DMS114 treated with DMSO at 0.1 percent for 48 hours (cell line): ENCODE results near the gene FLNC.

Experiments used
- DNase-seq: peaks from one replicate; lab custom pipeline; 2025; ENCODE audit not compliant: unreplicated experiment; lab: John Stamatoyannopoulos, UW

Gene FLNC

GRCh38 chr7:128801667-128802418 is 28.4 kb upstream of the FLNC start:
- DNase-seq, result no peak

DNA sequence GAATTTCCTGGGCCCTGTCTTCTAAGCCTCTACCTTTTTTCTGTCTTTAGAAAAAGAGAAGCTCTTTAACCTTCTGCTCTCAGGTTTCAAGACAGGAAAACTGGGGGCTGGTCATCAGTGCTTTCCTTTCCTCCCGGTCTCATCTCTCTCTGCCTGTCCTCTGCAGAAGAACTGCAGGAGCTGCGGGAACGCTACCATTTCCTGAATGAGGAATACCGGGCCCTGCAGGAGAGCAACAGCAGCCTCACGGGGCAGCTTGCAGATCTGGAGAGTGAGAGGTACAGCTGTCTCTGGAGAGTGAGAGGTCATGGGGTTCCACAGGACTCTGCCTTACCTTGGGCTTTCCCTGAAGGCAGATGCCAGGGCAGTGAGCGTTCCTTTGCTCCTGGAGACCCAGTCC is 25.7 kb upstream of the FLNC start:
- no peak for DNase-seq

DNA sequence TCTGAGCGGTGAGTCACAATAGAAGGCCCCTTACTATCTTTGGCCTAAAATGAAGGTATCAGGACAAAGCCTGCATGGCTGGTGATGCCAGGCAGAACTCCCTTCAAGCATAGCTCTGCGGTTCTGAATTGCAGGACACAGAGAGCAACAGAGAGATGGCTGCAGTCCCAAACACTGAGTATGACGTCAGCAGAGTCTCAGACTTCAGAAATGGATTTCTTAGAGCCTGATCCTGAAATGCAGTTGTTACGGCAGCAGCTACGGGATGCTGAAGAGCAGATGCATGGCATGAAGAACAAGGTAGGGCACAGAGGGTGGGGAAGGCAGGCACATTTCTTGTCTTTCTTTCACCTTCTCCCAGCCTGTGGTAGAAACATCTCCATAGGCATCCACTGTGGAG is 25.0 kb upstream of the FLNC start:
- no peak for DNase-seq

- no peak for DNase-seq
Observed at GRCh38 chr7:128807191-128807590, 23.0 kb upstream of the FLNC start.

DNA sequence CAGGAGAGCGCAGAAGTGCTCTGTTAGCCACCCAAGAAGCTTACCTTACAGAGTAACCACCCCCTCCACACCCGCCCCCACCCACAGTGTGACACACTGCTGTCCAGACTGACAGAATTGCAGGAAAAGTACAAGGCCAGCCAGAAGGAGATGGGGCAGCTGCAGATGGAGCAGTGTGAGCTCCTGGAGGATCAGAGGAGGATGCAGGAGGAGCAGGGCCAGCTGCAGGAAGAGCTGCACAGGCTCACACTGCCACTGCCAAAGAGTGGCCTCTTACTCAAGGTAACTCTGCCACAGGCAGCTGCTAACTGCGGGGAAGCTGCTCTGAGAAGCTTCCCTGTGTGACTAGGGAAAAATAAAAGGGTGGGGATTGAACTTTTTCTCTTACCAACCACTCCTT is 20.8 kb upstream of the FLNC start:
- DNase-seq, result no peak

GRCh38 chr7:128810473-128810872 is 19.7 kb upstream of the FLNC start:
- DNase-seq, result no peak

DNA sequence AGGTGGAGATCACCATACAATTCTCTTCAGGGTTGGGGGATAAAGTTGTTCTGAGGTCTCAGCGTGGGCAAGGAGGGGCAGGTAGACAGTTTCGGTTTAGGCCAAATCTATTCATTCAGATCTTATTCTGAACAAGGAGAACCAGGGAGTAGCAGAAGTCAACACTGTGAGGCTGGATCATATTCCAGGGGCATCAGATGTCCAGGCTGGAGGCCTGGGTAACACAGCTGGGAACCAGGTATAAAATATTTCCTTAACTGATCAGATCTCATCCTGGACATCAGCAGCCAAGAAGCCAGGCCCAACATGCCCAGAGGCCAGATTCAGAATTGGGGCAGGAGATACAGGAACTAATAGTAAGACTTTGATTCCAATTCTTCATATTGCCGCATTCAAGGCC is 19.2 kb upstream of the FLNC start:
- no peak for DNase-seq

DNA sequence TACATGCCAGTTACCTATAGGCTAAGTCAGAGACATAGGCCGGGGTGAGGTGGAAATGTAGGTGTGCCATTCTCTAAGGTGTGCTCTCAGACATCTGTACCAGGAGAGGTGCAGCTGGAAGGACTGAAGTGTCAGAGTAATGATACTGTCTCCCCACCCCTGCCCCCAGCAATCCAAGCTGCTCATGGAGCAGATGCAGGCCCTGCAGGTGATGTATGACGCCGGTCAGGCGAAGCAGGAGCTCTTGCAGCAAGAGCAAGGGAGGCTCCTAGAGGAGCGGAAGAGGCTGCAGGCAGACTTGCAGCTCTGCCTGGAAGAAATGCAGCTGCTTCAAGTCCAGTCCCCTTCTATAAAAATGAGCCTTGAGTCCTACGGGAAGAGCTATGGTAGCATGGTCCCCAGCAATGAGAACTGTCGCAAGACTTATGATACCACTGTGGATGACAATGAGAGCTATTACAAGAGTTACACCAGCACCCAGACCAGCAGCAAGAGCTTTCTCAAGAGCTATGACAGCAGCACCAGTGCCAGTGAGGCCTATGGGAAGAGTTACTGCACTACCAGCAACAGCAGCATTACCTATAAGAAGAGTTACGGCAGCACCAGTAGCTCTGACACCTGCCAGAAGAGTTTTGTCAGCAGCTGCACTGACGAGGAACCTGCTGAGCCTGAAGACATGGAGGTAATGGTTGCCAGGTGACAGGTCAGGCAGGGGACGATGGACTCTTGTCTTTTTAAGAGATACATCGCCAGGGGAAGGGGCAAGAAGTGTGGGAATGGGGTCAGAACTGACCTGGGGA is 18.4 kb upstream of the FLNC start:
- DNase-seq, result no peak

DNA sequence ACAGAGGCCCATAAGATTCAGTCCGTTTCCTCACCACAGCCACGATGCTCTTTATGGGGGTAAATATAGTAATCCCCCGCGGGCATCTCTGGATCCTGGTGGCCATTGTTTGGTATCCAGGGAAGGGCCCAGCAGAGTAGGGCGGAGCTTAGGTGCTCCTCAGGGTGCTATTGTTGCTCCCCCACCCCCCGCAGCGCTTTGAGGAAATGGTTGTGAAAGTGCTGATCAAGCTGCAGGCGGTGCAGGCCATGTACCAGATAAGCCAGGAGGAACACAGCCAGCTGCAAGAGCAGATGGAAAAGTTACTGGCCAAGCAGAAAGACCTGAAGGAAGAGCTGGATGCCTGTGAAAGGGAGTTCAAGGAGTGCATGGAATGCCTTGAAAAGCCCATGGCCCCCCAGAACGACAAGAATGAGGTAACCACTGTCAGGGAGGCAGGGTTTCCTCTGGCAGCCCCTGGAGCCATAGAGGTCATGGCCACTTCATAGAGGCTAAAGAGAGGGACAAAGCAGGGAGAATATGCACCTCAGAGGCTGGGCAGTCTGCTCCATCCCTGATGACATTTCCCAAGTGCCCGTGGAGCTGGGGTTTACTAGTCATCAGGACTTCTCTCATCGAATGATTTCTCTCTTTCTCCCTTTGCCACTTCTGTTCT is 17.6 kb upstream of the FLNC start:
- DNase-seq, result no peak

GRCh38 chr7:128814499-128814898 is 15.7 kb upstream of the FLNC start:
- DNase-seq, result no peak

- DNase-seq, result no peak
Observed at GRCh38 chr7:128815289-128815942, 14.8 kb upstream of the FLNC start.

- no peak for DNase-seq
Observed at GRCh38 chr7:128818694-128819093, 11.5 kb upstream of the FLNC start.

- DNase-seq, result no peak
Observed at GRCh38 chr7:128821724-128822123, 8.5 kb upstream of the FLNC start.

DNA sequence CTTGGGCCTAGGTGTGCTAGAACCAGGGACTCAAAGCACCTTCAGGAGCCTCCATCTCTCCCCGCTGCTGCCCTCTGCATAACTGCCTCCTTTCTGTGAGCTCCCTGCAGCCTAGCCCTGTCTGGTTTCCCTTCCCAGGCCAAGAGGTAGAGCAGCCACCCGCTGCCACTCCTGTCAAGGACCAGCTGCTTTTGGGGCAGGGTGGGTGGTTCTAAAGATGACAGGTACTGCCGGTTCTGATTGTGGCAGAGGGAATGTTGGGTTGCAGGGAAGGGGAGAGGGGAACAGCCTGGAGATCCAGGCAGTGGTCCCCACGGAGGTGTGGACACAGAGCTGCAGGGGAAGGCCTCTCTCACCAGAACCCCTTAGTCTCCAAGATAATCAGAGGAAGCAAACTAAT is 3.7 kb upstream of the FLNC start:
- DNase-seq, result no peak

DNA sequence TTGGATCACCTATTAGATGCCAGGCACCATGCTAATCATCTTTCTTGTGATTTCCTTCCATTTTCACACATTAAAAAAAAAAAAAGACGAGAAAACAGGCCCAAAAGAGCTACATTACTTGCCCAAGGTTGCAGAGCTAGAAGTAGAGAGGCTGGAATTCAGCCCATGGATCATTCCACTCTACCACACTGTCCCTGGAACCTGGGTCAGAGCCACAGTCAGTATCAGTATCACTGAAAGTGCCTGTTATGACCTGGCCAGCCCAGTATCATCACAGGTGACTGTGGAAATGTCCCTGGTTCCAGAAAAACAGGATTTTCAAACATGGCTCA is 3.3 kb upstream of the FLNC start:
- DNase-seq, result no peak

DNA sequence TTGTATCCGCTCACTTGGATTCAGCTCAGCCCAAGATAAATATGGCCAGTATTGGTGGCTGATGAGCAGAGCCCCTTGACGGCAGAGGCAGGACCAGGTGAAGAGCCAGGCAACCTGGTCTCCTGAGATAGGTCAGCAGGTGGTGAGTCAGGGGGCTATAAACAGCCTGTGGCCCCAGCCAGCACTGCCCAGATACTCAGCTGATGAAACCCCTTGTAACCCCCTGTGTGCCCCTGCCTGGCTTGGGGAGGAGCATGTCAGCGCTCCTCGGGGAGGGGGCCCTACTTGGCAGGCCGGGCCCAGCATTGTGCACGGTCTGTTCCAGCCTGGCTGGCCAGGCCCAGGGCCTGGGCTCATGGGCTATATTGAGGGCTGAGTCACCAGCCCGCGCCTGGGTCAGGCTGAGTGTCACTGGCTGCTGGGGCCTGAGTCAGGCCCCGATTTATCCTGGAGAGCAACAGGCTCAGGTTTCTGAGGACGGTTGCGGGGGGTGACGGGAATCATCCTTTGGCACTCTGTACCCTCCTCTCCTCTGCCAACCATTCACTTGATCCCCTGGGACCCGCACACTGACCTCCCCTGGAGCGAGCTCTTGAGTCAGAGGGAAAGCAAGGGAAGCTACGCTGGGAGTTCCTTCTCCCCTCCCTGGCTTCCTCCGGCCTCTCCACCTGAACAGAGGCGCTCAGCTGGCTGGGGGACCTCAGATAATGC is 2.8 kb upstream of the FLNC start:
- DNase-seq, result no peak

- DNase-seq, result no peak
Observed at GRCh38 chr7:128827971-128828711, 2.1 kb upstream of the FLNC start.

DNA sequence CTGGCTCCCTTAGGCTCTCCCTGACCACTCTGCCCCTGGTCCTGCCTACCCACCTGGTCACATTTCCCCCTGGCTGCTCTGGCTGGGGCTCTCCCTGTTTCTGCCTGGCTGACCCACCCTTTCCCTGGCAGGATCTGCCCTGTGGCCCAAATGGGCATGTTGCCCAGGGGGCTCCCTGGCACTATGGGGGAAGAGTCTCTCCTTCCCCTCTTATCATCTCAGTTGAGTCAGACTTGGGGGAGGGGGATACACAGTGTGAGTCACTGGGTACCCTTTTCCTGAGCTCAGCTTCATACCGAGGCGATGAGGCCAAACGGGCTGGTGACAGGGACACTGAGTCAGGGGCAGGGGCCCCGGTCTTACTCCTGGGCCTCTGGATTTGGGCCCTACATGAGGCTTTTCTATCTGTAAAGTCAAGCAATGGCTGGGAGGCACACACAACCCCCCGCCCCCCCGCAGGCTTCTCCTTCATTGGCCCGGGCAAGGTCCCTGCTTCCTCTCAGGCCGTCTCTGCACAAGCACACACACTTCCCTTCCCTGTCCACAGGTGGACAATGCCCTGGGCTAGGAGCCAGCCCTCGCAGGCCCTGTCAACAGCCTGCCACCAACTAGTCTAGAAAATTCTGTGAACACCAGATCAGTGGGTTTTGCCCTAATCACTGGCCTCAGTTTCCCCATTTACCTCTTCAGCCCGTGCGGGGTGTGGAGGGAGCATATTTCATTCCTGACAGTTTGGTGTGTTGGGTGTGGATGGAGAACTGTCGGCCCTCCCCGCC is 627 bp upstream of the FLNC start:
- DNase-seq, result no peak

GRCh38 chr7:128831178-128831993 is 1.2 kb downstream of the FLNC start:
- no peak for DNase-seq
